ENCODE data around the gene RAMP1. TPM values are rescaled to one million over a fixed set of nuclear protein-coding genes. Genes with fewer than 3 reads are reported as not detected.

Gene RAMP1
- total RNA-seq, 1 donor = 3.1 TPM

- DNase-seq (ENCODE audit: low read depth) = peak; percentile 86
Measured at GRCh38 chr2:237886685-237887481, 27.5 kb downstream of the RAMP1 start.

GRCh38 chr2:237888389-237888788, 29.0 kb downstream of the RAMP1 start:
- H3K4me3 ChIP-seq (ENCODE audit: low read depth, low read length) = no peak overlapping the region
- TF ChIP-seq, protein P1, sequence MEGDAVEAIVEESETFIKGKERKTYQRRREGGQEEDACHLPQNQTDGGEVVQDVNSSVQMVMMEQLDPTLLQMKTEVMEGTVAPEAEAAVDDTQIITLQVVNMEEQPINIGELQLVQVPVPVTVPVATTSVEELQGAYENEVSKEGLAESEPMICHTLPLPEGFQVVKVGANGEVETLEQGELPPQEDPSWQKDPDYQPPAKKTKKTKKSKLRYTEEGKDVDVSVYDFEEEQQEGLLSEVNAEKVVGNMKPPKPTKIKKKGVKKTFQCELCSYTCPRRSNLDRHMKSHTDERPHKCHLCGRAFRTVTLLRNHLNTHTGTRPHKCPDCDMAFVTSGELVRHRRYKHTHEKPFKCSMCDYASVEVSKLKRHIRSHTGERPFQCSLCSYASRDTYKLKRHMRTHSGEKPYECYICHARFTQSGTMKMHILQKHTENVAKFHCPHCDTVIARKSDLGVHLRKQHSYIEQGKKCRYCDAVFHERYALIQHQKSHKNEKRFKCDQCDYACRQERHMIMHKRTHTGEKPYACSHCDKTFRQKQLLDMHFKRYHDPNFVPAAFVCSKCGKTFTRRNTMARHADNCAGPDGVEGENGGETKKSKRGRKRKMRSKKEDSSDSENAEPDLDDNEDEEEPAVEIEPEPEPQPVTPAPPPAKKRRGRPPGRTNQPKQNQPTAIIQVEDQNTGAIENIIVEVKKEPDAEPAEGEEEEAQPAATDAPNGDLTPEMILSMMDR (IDR thresholded peaks at IDR 0.05; ENCODE audit: insufficient read depth, low read length) = no peak
- peak; percentile 72 for DNase-seq (ENCODE audit: low read depth)

More at GRCh38 chr2:237886685-237887481, 27.5 kb downstream of the RAMP1 start:
- H3K4me3 ChIP-seq (ENCODE audit: low read depth, low read length) = no peak overlapping the region
- TF ChIP-seq, protein P1 (IDR thresholded peaks at IDR 0.05; ENCODE audit: insufficient read depth, low read length) = no peak

- TF ChIP-seq, protein P1 (IDR thresholded peaks at IDR 0.05; ENCODE audit: insufficient read depth, low read length) = no peak
- H3K4me3 ChIP-seq (ENCODE audit: low read depth, low read length) = no peak overlapping the region
- DNase-seq (ENCODE audit: low read depth) = no peak
Measured at GRCh38 chr2:237889016-237889415, 29.6 kb downstream of the RAMP1 start.

GRCh38 chr2:237889811-237890210, 30.4 kb downstream of the RAMP1 start:
- no peak overlapping the region for H3K4me3 ChIP-seq (ENCODE audit: low read depth, low read length)
- TF ChIP-seq, protein P1 (IDR thresholded peaks at IDR 0.05; ENCODE audit: insufficient read depth, low read length) = no peak
- no peak for DNase-seq (ENCODE audit: low read depth)

DNA sequence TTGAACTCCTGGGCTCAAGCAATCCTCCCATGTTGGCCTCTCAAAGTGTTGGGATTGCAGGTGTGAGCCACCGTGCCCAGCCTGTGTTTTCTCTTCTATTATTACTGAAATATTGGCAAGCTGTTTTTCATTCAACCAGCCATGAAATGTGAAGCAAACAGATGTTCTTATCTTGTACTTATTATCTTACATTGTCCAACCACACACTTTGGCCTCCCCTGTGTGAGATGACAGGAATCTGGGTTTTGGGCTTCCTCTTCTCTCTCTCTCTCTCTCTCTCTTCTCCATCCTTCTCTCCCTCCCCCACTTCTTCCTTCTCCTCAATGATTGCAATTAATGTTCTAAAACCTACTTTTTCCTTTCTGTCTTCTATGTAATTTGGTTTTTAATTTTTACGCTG, 33.1 kb downstream of the RAMP1 start:
- TF ChIP-seq, protein P1 (IDR thresholded peaks at IDR 0.05; ENCODE audit: insufficient read depth, low read length) = no peak
- peak; percentile 46 for DNase-seq (ENCODE audit: low read depth)
- no peak overlapping the region for H3K4me3 ChIP-seq (ENCODE audit: low read depth, low read length)

DNA sequence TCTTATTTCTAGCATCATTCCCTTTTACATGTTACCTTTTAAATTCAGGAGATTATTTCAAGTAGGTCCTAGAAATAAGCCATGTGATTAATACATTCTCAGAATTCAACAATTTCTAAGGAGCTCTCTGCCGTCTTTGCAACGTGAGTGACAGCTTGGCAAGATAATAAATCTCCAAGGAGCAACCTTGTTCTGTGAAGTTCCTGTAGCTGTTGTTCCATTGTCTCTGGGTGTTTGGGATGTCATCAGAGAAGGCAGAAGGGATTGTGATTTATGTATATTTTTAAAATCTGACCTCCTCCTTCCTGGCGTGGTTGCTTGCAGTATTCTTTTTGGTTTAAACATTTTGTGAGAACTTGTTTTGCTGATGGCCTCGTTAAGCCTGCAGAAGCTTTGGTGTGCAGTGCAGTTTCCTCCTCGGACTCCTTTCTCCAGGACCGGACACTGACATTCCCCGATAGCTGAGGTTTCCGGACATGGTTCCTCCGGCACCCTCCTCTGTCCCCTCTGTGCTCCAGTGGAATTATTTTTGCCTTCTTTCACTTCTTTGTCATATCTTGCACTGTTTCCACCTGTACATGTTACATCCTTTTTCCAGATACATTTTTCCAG, 33.7 kb downstream of the RAMP1 start:
- no peak overlapping the region for H3K4me3 ChIP-seq (ENCODE audit: low read depth, low read length)
- TF ChIP-seq, protein P1 (IDR thresholded peaks at IDR 0.05; ENCODE audit: insufficient read depth, low read length) = no peak
- DNase-seq (ENCODE audit: low read depth) = peak; percentile 4
